Measurements from ENCODE around the gene PTGER4. TPM values are rescaled to one million over a fixed set of nuclear protein-coding genes. Genes with fewer than 3 reads are reported as not detected.
"Not testable (repeated sequence)": the region's sequence is repeated elsewhere in the genome, so short reads cannot be mapped to it uniquely, and the experiment has no call there.

PTGER4 gene
- total RNA-seq, 1 donor from 2014 or later, result 8.5 TPM

- DNase-seq (ENCODE audit: missing footprints) (no peak), ATAC-seq (no peak)
- intact Hi-C loops (cut with DNase I), result loop anchor here (5.0 kb wide), 2 partner anchors 518 to 973 kb away; no protein-coding TSS in a partner anchor
Measured at GRCh38 chr5:40685193-40685592, 5.5 kb downstream of the PTGER4 start.

- DNase-seq (ENCODE audit: missing footprints) (no peak), ATAC-seq (no peak)
- intact Hi-C loops (cut with DNase I), result loop anchor here (5.0 kb wide), 2 partner anchors 519 to 974 kb away; no protein-coding TSS in a partner anchor
Measured at GRCh38 chr5:40685976-40686486, 6.3 kb downstream of the PTGER4 start.

GRCh38 chr5:40687321-40687720 is 7.6 kb downstream of the PTGER4 start:
- intact Hi-C loops (cut with DNase I), result loop anchor here (5.0 kb wide), 2 partner anchors 520 to 975 kb away; no protein-coding TSS in a partner anchor
- DNase-seq (ENCODE audit: missing footprints), result no peak
- ATAC-seq, result no peak

- peak; percentile 82 for DNase-seq (ENCODE audit: missing footprints)
- intact Hi-C loops (cut with DNase I), result loop anchor here (2.0 to 5.0 kb wide), 4 partner anchors 521 to 1109 kb away; no protein-coding TSS in a partner anchor
- peak; percentile 93 for ATAC-seq
Measured at GRCh38 chr5:40688127-40688761, 8.5 kb downstream of the PTGER4 start.

- intact Hi-C loops (cut with DNase I), result loop anchor here (2.0 to 5.0 kb wide), 4 partner anchors 522 to 1110 kb away; no protein-coding TSS in a partner anchor
- ATAC-seq (no peak), DNase-seq (ENCODE audit: missing footprints) (no peak)
Measured at GRCh38 chr5:40688996-40689395, 9.3 kb downstream of the PTGER4 start.

GRCh38 chr5:40689438-40689837 is 9.7 kb downstream of the PTGER4 start:
- no peak for DNase-seq (ENCODE audit: missing footprints)
- peak; percentile 62 for ATAC-seq
- intact Hi-C loops (cut with DNase I), result loop anchor here (2.0 to 5.0 kb wide), 4 partner anchors 522 to 1111 kb away; no protein-coding TSS in a partner anchor

- DNase-seq (ENCODE audit: missing footprints), result no peak
- intact Hi-C loops (cut with DNase I), result no loop called here
- ATAC-seq, result no peak
Measured at GRCh38 chr5:40690267-40690666, 10.6 kb downstream of the PTGER4 start.

GRCh38 chr5:40691894-40692293 is 12.2 kb downstream of the PTGER4 start:
- no peak for ATAC-seq
- intact Hi-C loops (cut with DNase I), result no loop called here

GRCh38 chr5:40694433-40694832 is 14.7 kb downstream of the PTGER4 start:
- no peak for ATAC-seq
- intact Hi-C loops (cut with DNase I), result no loop called here
- no peak for DNase-seq (ENCODE audit: missing footprints)

More at GRCh38 chr5:40691894-40692293, 12.2 kb downstream of the PTGER4 start:
- no peak for DNase-seq (ENCODE audit: missing footprints)

GRCh38 chr5:40700116-40700782 is 20.5 kb downstream of the PTGER4 start:
- no peak for ATAC-seq
- intact Hi-C loops (cut with DNase I), result no loop called here
- DNase-seq (ENCODE audit: missing footprints), result no peak

- intact Hi-C loops (cut with DNase I); DNase-seq (ENCODE audit: missing footprints); ATAC-seq: not testable (repeated sequence)
Measured at GRCh38 chr5:40702027-40702426, 22.3 kb downstream of the PTGER4 start.

- intact Hi-C loops (cut with DNase I); DNase-seq (ENCODE audit: missing footprints); ATAC-seq: not testable (repeated sequence)
Measured at GRCh38 chr5:40705484-40705883, 25.8 kb downstream of the PTGER4 start.

GRCh38 chr5:40710575-40710974 is 30.9 kb downstream of the PTGER4 start:
- DNase-seq (ENCODE audit: missing footprints); ATAC-seq; intact Hi-C loops (cut with DNase I): not testable (repeated sequence)

GRCh38 chr5:40714001-40714400 is 34.3 kb downstream of the PTGER4 start:
- no peak for ATAC-seq
- intact Hi-C loops (cut with DNase I), result no loop called here
- DNase-seq (ENCODE audit: missing footprints), result no peak

GRCh38 chr5:40716000-40716399 is 36.3 kb downstream of the PTGER4 start:
- DNase-seq (ENCODE audit: missing footprints) (no peak), ATAC-seq (no peak)
- intact Hi-C loops (cut with DNase I), result no loop called here

GRCh38 chr5:40716590-40716989 is 36.9 kb downstream of the PTGER4 start:
- intact Hi-C loops (cut with DNase I), result no loop called here
- DNase-seq (ENCODE audit: missing footprints) (no peak), ATAC-seq (no peak)

GRCh38 chr5:40717281-40717680 is 37.6 kb downstream of the PTGER4 start:
- no peak for DNase-seq (ENCODE audit: missing footprints)
- ATAC-seq, result no peak
- intact Hi-C loops (cut with DNase I), result no loop called here

- intact Hi-C loops (cut with DNase I), result no loop called here
- DNase-seq (ENCODE audit: missing footprints) (no peak), ATAC-seq (no peak)
Measured at GRCh38 chr5:40720069-40720468, 40.4 kb downstream of the PTGER4 start.

GRCh38 chr5:40722497-40722911 is 42.8 kb downstream of the PTGER4 start:
- DNase-seq (ENCODE audit: missing footprints); ATAC-seq; intact Hi-C loops (cut with DNase I): not testable (repeated sequence)

GRCh38 chr5:40733434-40733833 is 53.7 kb downstream of the PTGER4 start:
- no peak for ATAC-seq
- intact Hi-C loops (cut with DNase I), result loop anchor here (10.0 kb wide), 2 partner anchors 1019 to 1149 kb away; no protein-coding TSS in a partner anchor
- DNase-seq (ENCODE audit: missing footprints), result no peak
